NAMALWA (cell line): ENCODE data around the gene ZDHHC20.

Experiments
- DNase-seq: peaks from one replicate; pipeline ENCODE4 v3.0.0-alpha.2; 2015; ENCODE audit warnings: low spot score

The ZDHHC20 gene

DNA sequence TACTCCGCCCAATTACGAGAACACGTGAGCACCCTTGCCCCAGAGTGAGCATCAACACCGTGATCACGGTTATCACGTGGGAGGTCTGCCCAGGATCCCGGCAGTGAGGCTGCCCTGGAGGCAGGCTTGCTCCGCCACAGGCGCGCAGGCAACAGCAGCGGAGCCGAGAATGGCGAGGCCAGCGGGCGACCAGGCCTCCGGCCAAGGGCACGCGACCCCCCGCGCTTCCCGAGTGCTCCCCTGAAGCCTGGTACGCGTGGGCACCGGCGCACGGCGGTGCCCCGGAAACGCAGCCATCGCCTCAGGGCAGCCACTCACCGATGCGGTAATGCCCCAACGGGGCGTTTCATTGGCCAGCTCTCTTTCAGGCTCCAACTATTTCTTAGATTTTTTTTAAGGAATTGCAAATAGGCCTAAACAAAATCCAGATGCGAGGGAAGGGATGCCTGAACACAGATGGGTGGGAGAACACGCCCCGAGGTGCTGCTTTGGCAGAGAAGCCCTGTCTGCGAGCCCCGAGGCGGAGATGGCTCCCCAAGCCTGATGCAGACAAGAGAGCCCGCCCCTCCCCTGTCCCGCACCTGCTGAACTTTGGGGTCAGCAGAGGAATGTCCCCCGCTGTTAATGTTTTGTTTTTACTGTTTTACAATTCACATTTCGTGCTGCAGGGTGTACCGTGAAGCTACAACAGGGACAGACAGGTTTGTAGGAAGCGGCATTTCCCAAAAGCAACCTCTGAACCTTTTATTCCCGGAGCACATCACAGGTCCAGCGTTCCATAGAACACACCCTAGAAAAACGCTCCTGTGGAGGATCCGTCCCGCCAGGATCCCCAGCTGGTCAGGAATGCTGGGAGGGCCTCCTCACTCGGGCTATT, 132.7 kb downstream of the ZDHHC20 start:
- no peak for DNase-seq

DNA sequence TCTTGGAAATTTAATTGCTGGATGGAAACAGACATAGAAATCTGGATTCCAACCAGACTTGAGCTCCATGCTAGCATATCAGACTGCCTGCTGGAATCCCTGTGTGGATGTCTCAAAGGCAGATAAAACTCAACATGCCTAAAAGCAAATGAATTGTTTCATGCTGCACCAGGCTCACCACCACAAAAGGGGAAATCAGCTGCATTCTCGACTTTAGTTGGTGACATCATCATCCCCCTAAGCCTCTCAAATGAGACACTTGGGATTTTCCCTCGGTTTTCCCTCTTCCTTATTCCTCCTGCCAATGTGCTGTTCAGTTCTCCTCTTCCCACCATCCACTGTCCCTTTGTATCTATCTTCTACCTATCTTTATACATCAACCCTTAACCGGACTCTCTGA, 134.3 kb downstream of the ZDHHC20 start:
- DNase-seq, result no peak

- no peak for DNase-seq
Observed at GRCh38 chr13:21322988-21323387, 136.1 kb downstream of the ZDHHC20 start.
